Right lobe of liver (tissue), 6 donors: ENCODE measurements around the gene SLC25A3. TPM values are rescaled to one million over a fixed set of nuclear protein-coding genes. Genes with fewer than 3 reads are reported as not detected.

ENCODE experiments used
- ATAC-seq, 4 donors: fragments of 200-7000 bp; cut with Tn5 transposase; one replicate each; pipeline ENCODE4 v1.9.1; 2020; ENCODE audit warnings: mild to moderate bottlenecking in 4 of 4, moderate library complexity in 4 of 4
- DNase-seq, 3 donors: peaks; one replicate each; pipeline ENCODE4 v3.0.0-alpha.2; 2020
- H3K27ac ChIP-seq, 3 donors: fragments of 200-600 bp; one replicate each; pipeline ENCODE4 v1.8.0; 2022
- H3K27me3 ChIP-seq, 2 donors: fragments of 200-600 bp; one replicate each; pipeline ENCODE4 v1.8.0; 2022
- H3K36me3 ChIP-seq, 4 donors: fragments of 200-600 bp; sonication (generic) in 1 of 4; one replicate each; pipeline versions ENCODE4 v1.5.1 to v1.8.0; 2017 to 2022; ENCODE audit warnings: control low read depth in 1 of 4
- H3K4me1 ChIP-seq, 4 donors: fragments of 200-600 bp; sonication (generic) in 1 of 4; one replicate each; pipeline versions ENCODE4 v1.5.1 to v1.8.0; 2017 to 2022; ENCODE audit warnings: control low read depth in 1 of 4
- H3K4me3 ChIP-seq, 3 donors: fragments of 200-600 bp; one replicate each; pipeline ENCODE4 v1.8.0; 2022
- H3K9me3 ChIP-seq, 4 donors: fragments of 200-600 bp; sonication (generic) in 1 of 4; one replicate each; pipeline versions ENCODE4 v1.5.1 to v1.8.0; 2017 to 2022; ENCODE audit warnings: control low read depth in 1 of 4
- CTCF ChIP-seq, 4 donors: fragments of 200-600 bp in 3 of 4; fragments of 450-650 bp in 1 of 4; IDR thresholded peaks; one replicate each; pipeline versions ENCODE4 v1.5.1 to v1.8.0; 2016 to 2022; ENCODE audit warnings: antibody characterized with exemption in 4 of 4, mild to moderate bottlenecking in 2 of 4
- POLR2A ChIP-seq: fragments of 450-650 bp; IDR thresholded peaks from one replicate; pipeline ENCODE4 v1.6.1; 2017; ENCODE audit warnings: antibody characterized with exemption, mild to moderate bottlenecking
- WGBS: methylation state at CpG from one replicate; pipeline ENCODE4 v1.1.6; 2018; ENCODE audit warnings: low coverage, low lambda C conversion rate; ENCODE audit not compliant: insufficient coverage; ENCODE audit errors: missing lambda C conversion rate; 5-methylcytosine and 5-hydroxymethylcytosine counted together
- intact Hi-C, 2 donors: fragments of 100-400 bp; cut with DNase I; formaldehyde crosslinking; loops; one replicate each; pipeline versions ENCODE4 v1.11.2 to v1.14.1; 2022
- small RNA-seq, 2 experiments: library from RNA; depleted of rRNA; stranded (forward); fragments of <200 nt; gene quantifications; one replicate each; pipeline ENCODE3, GENCODE V24; 2016
- total RNA-seq, 6 experiments: library from RNA; depleted of rRNA in 2 of 6; stranded (reverse); fragments of >200 nt in 2 of 6; fragmentation: NEBNext Ultra II Directional in 3 of 6; extraction: Animal tissue kit (Norgen Biotek cat#: 25700) in 3 of 6; gene quantifications; one replicate each; pipeline versions ENCODE4 v1.1.0 to v1.2.4, GENCODE V29; 2016 to 2023
- donor health status: DM: no; HTN: yes; CAD: no.
- donor health status: DM: no; HTN: no; CAD: no.
- donor health status: DM: no; HTN: no; CAD: no.
- donor health status: DM: no; HTN: yes; CAD: no.
- donor health status: DM: no; HTN: yes; CAD: no.

The SLC25A3 gene
- total RNA-seq, 6 experiments from 2014 or later = 257 to 421 (median 267) TPM

DNA sequence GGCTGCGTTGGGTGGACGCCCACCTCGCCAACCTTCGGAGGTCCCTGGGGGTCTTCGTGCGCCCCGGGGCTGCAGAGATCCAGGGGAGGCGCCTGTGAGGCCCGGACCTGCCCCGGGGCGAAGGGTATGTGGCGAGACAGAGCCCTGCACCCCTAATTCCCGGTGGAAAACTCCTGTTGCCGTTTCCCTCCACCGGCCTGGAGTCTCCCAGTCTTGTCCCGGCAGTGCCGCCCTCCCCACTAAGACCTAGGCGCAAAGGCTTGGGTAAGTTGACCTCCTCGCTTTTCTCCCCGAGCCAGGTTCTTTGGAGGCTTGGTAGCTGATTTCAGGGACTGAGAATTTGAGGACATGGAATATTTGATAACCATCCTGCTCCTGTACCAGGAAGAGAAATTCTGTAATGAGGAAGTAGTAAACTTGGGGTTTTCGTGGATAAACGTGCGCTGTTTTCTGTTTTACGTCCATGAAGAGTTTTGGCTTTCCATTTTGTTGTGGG is 52.1 kb downstream of the SLC25A3 start:
- 0% methylated on average over 11 of the region's 24 CpGs for WGBS
- peaks cover 0 to 19% (median 2%) of the 10 kb centered on the region in 4 donors for H3K36me3 ChIP-seq
- DNase-seq = no peak

GRCh38 chr12:98646294-98647090 is 53.0 kb downstream of the SLC25A3 start:
- no peaks in the 10 kb centered on the region for H3K27me3 ChIP-seq
- DNase-seq = no peak
- peaks cover 0 to 4% (median 0%) of the 10 kb centered on the region in 4 donors for H3K4me1 ChIP-seq
- H3K4me3 ChIP-seq = peak overlapping the region; percentile 66 to 95 (median 76)
- H3K36me3 ChIP-seq = peaks cover 0 to 26% (median 4%) of the 10 kb centered on the region in 4 donors
- no peak for ATAC-seq
- WGBS = 9% methylated on average over 8 of the region's 8 CpGs
- no peaks in the 10 kb centered on the region for H3K9me3 ChIP-seq
- intact Hi-C loops = no loop called here
- H3K27ac ChIP-seq = peak overlapping the region in 1 of 3 donors; percentile 90
- TF ChIP-seq CTCF (IDR thresholded peaks at IDR 0.05) (peak in 2 of 4 donors; percentile 11 to 20), POLR2A (no peak)

More for the DNA sequence above, 52.1 kb downstream of the SLC25A3 start:
- no peak for TF ChIP-seq CTCF (IDR thresholded peaks at IDR 0.05)
- TF ChIP-seq POLR2A = no peak
- H3K4me3 ChIP-seq = peak overlapping the region; percentile 66 to 95 (median 76)
- no peaks in the 10 kb centered on the region for H3K27me3 ChIP-seq
- ATAC-seq = peak; percentile 16 to 33 (median 25)
- H3K9me3 ChIP-seq = no peaks in the 10 kb centered on the region
- H3K27ac ChIP-seq = peak overlapping the region; percentile 78 to 92 (median 90)
- intact Hi-C loops = no loop called here
- peaks cover 0 to 4% (median 0%) of the 10 kb centered on the region in 4 donors for H3K4me1 ChIP-seq

GRCh38 chr12:98651328-98651727 is 57.8 kb downstream of the SLC25A3 start:
- Histone ChIP-seq H3K27me3 (no peaks in the 10 kb centered on the region), H3K36me3 (peaks cover 0 to 26% (median 4%) of the 10 kb centered on the region in 4 donors), H3K4me1 (peaks cover 0 to 3% (median 0%) of the 10 kb centered on the region in 4 donors), H3K27ac (no peak overlapping the region), H3K4me3 (no peak overlapping the region), H3K9me3 (no peaks in the 10 kb centered on the region)
- ATAC-seq (no peak), DNase-seq (no peak)
- intact Hi-C loops = no loop called here
- TF ChIP-seq CTCF (IDR thresholded peaks at IDR 0.05) (no peak), POLR2A (no peak)

- H3K4me3 ChIP-seq = no peak overlapping the region
- DNase-seq (no peak), ATAC-seq (peak; percentile 73 to 75 (median 74))
- H3K27ac ChIP-seq = no peak overlapping the region
- H3K4me1 ChIP-seq = no peaks in the 10 kb centered on the region
- peaks cover 0 to 25% (median 4%) of the 10 kb centered on the region in 4 donors for H3K36me3 ChIP-seq
- 81% methylated on average over 1 of the region's 1 CpG for WGBS
- no peaks in the 10 kb centered on the region for H3K27me3 ChIP-seq
- H3K9me3 ChIP-seq = no peaks in the 10 kb centered on the region
- TF ChIP-seq CTCF (IDR thresholded peaks at IDR 0.05) = peak; percentile 54 to 74 (median 66)
- TF ChIP-seq POLR2A = no peak
- intact Hi-C loops = no loop called here
Observed at GRCh38 chr12:98653866-98654493, 60.5 kb downstream of the SLC25A3 start.

Small RNA genes within 50 kb of the gene (small RNA-seq; reads per million reads assigned to genes)
- 7.0 to 14.7 reads per million in 2 experiments for gene SNORA53

Other genes starting within 250 kb of the SLC25A3 start
- gene TMPO, start 78.1 kb upstream of the SLC25A3 start, total RNA-seq = 10 to 100 TPM; 19.8 to 43.2 (median 29.9) TPM
- gene IKBIP, start 51.1 kb downstream of the SLC25A3 start, total RNA-seq = 10 to 100 TPM in 2 of 6 experiments, 1 to 10 TPM in 4; 2.8 to 12.6 (median 6.6) TPM
- gene APAF1, start 51.6 kb downstream of the SLC25A3 start, total RNA-seq = 10 to 100 TPM in 1 of 6 experiments, 1 to 10 TPM in 5; 4.5 to 12.3 (median 7.1) TPM